ENCODE data around the gene ZNF407.

The ZNF407 gene

DNA sequence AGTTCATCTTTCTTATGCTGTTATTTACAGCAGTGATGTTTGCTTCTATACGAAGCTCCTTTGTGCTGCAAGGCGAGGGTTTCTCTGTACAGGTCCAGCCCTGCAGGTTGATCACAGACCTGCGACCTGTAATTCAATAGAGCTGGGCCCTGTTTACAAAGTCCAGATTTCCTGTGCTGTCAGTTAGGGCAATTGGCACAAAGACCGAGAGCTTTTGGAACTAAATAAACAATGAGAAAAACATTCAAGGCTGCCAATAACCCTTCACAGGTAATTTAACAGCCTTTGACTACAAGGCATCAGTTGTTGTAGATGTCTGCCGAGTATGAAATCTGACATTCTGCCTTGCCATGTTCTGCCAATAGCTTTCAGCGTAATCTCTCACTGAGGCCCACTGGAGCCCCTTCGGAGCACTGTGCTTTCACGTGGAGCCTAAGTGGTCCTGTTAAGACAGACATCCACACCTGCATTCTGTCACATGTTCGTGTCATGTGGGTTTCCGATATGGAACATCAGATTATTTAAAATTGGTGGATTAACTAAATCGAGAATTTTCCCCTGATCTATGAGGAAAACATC, 378.8 kb downstream of the ZNF407 start:
- Histone ChIP-seq H3K36me3 (ENCODE audit: insufficient read depth, insufficient read length, low read length) (no peaks in the 10 kb centered on the region), H3K9me3 (ENCODE audit: insufficient read depth, low read length) (no peaks in the 10 kb centered on the region), H3K4me1 (ENCODE audit: insufficient read depth, insufficient read length) (no peaks in the 10 kb centered on the region), H3K4me3 (ENCODE audit: insufficient read length, low read depth) (no peak overlapping the region), H3K9ac (ENCODE audit: insufficient read length, low read depth) (no peak overlapping the region), H3K27me3 (ENCODE audit: insufficient read depth, insufficient read length) (no peaks in the 10 kb centered on the region)
- no peak for TF ChIP-seq SUZ12 (IDR thresholded peaks at IDR 0.05; ENCODE audit: extremely low read depth, insufficient read depth, insufficient read length)
- no peak for TF ChIP-seq ZNF274 (IDR thresholded peaks at IDR 0.05; ENCODE audit: low read depth, low read length)
- no peak for TF ChIP-seq YY1 (IDR thresholded peaks at IDR 0.05; ENCODE audit: insufficient read depth, insufficient read length)
- DNase-seq (ENCODE audit: low read depth, low spot score) = no peak

DNA sequence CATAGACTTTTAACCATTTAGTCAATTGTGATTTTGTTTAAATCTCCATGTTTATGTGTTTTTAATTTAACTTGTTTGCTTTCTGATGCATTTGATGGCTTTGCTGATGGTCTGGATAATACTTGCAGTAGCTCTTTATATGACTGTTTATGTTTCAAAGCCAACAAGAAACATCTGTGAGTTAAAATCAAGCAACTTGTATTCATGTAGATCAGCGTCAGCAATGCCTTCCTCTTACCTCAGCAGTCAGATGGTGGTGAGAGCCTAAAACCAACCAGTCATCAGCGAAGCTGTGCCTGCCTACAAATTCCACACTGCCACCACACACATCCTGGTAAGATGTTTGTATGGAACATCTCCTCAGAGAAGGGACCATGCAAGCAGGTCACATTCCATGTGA, 379.4 kb downstream of the ZNF407 start:
- TF ChIP-seq SUZ12 (IDR thresholded peaks at IDR 0.05; ENCODE audit: extremely low read depth, insufficient read depth, insufficient read length) (no peak), YY1 (IDR thresholded peaks at IDR 0.05; ENCODE audit: insufficient read depth, insufficient read length) (no peak)
- Histone ChIP-seq H3K27me3 (ENCODE audit: insufficient read depth, insufficient read length) (no peaks in the 10 kb centered on the region), H3K9ac (ENCODE audit: insufficient read length, low read depth) (no peak overlapping the region), H3K36me3 (ENCODE audit: insufficient read depth, insufficient read length, low read length) (no peaks in the 10 kb centered on the region), H3K4me1 (ENCODE audit: insufficient read depth, insufficient read length) (no peaks in the 10 kb centered on the region), H3K4me3 (ENCODE audit: insufficient read length, low read depth) (no peak overlapping the region), H3K9me3 (ENCODE audit: insufficient read depth, low read length) (no peaks in the 10 kb centered on the region)
- no peak for DNase-seq (ENCODE audit: low read depth, low spot score)

DNA sequence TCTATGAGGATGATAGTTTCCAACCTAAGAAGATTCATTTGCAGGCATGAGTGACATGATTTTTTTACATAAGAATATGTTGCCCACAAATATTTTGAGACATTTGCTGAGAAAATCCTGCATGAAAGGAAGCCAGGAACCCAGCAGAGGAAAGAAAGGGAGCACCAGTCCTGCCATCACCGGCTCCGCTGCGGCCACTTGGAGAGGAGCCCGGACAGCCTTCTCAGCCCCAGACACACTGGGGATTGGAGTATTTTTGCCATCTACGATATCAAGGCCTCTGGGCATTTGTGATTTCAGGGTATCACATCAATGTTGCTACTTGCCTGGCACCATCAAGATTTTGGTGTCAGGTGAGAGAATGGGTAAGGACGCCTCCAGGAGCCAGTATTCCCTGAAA, 383.0 kb downstream of the ZNF407 start:
- Histone ChIP-seq H3K9me3 (ENCODE audit: insufficient read depth, low read length) (no peaks in the 10 kb centered on the region), H3K9ac (ENCODE audit: insufficient read length, low read depth) (no peak overlapping the region), H3K4me1 (ENCODE audit: insufficient read depth, insufficient read length) (no peaks in the 10 kb centered on the region), H3K36me3 (ENCODE audit: insufficient read depth, insufficient read length, low read length) (no peaks in the 10 kb centered on the region), H3K4me3 (ENCODE audit: insufficient read length, low read depth) (no peak overlapping the region), H3K27me3 (ENCODE audit: insufficient read depth, insufficient read length) (no peaks in the 10 kb centered on the region)
- DNase-seq (ENCODE audit: low read depth, low spot score) = no peak
- TF ChIP-seq YY1 (IDR thresholded peaks at IDR 0.05; ENCODE audit: insufficient read depth, insufficient read length) = no peak
- TF ChIP-seq SUZ12 (IDR thresholded peaks at IDR 0.05; ENCODE audit: extremely low read depth, insufficient read depth, insufficient read length) = no peak
- no peak for TF ChIP-seq ZNF274 (IDR thresholded peaks at IDR 0.05; ENCODE audit: low read depth, low read length)

DNA sequence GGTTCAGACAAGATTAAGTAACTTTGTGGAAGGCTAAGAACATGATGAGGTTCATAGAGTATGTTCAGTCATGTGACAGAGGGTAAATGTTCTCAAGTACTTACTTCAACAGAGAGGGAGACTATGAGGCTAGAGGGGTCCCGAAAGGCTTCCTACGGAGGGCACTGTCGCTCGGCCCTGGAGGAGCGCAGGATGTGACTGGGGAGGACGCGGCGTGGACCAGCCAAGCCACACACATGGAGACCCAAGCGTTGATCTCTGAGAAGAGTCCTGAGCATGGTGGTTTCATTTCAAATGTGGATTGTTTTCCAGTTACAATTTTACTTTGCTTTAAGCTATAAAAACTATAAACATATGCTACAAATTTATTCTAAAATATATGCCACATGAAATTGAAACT, 383.8 kb downstream of the ZNF407 start:
- DNase-seq (ENCODE audit: low read depth, low spot score) = no peak
- Histone ChIP-seq H3K9me3 (ENCODE audit: insufficient read depth, low read length) (no peaks in the 10 kb centered on the region), H3K4me1 (ENCODE audit: insufficient read depth, insufficient read length) (no peaks in the 10 kb centered on the region), H3K36me3 (ENCODE audit: insufficient read depth, insufficient read length, low read length) (no peaks in the 10 kb centered on the region), H3K27me3 (ENCODE audit: insufficient read depth, insufficient read length) (no peaks in the 10 kb centered on the region), H3K9ac (ENCODE audit: insufficient read length, low read depth) (no peak overlapping the region), H3K4me3 (ENCODE audit: insufficient read length, low read depth) (no peak overlapping the region)
- no peak for TF ChIP-seq ZNF274 (IDR thresholded peaks at IDR 0.05; ENCODE audit: low read depth, low read length)
- no peak for TF ChIP-seq YY1 (IDR thresholded peaks at IDR 0.05; ENCODE audit: insufficient read depth, insufficient read length)
- TF ChIP-seq SUZ12 (IDR thresholded peaks at IDR 0.05; ENCODE audit: extremely low read depth, insufficient read depth, insufficient read length) = no peak

DNA sequence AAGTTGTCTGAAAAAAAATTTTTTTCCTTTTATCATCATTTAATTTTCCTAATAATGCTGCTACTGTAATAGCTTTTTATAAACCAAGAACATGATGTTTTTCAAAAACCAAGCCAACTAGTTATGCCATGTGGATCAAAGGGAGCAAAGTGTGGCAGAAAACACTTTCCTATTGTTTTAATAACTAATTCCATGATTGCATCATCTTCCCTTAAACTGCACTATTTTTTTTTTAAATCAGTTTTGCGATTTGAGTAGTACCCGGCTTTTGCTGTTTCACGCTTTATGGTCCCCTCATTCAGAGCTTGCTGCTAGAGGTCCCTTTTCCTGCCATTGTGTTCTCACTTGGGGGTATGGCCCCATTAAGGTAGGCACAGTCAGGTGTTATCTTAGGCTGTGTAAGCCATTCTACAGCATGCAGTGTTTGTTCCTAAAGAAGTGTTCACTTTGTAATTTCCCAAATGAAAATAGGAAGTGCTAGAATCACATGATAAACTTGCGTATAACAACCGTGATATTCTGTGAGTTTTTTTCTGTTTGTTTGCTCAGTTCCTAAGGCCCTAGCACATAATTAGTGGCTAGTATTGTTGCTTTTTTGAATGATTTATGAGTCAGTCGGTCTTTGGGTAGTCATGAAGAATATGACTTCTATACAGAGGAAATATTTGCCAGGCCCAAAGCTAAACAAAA, 385.4 kb downstream of the ZNF407 start:
- TF ChIP-seq SUZ12 (IDR thresholded peaks at IDR 0.05; ENCODE audit: extremely low read depth, insufficient read depth, insufficient read length) = no peak
- TF ChIP-seq YY1 (IDR thresholded peaks at IDR 0.05; ENCODE audit: insufficient read depth, insufficient read length) = no peak
- TF ChIP-seq ZNF274 (IDR thresholded peaks at IDR 0.05; ENCODE audit: low read depth, low read length) = no peak
- no peak for DNase-seq (ENCODE audit: low read depth, low spot score)

DNA sequence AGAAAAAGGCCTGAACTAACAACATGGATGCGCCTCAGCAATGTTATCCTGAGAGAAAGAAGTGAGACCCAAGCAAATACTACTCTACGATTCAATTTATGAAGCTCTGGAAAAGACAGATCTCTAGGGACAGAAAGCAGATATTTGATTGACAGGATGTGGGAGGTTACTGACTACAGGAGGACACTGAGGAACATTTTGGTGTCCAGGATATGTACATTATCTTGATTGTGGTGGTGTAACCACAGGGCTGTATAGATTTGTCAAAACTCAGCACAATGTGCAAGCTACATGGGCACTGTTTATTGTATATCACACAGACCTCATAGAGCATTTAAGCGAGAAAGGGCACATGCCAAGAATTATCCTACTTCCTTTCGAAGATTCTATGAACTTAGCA, 391.5 kb downstream of the ZNF407 start:
- DNase-seq (ENCODE audit: low read depth, low spot score) = no peak
- Histone ChIP-seq H3K36me3 (ENCODE audit: insufficient read depth, insufficient read length, low read length) (no peaks in the 10 kb centered on the region), H3K27me3 (ENCODE audit: insufficient read depth, insufficient read length) (no peaks in the 10 kb centered on the region), H3K4me1 (ENCODE audit: insufficient read depth, insufficient read length) (no peaks in the 10 kb centered on the region), H3K4me3 (ENCODE audit: insufficient read length, low read depth) (no peak overlapping the region), H3K9me3 (ENCODE audit: insufficient read depth, low read length) (no peaks in the 10 kb centered on the region), H3K9ac (ENCODE audit: insufficient read length, low read depth) (no peak overlapping the region)
- TF ChIP-seq YY1 (IDR thresholded peaks at IDR 0.05; ENCODE audit: insufficient read depth, insufficient read length) (no peak), SUZ12 (IDR thresholded peaks at IDR 0.05; ENCODE audit: extremely low read depth, insufficient read depth, insufficient read length) (no peak), ZNF274 (IDR thresholded peaks at IDR 0.05; ENCODE audit: low read depth, low read length) (no peak)

More for the DNA sequence above, 385.4 kb downstream of the ZNF407 start:
- H3K4me3 ChIP-seq (ENCODE audit: insufficient read length, low read depth) = no peak overlapping the region
- no peaks in the 10 kb centered on the region for H3K36me3 ChIP-seq (ENCODE audit: insufficient read depth, insufficient read length, low read length)
- no peaks in the 10 kb centered on the region for H3K27me3 ChIP-seq (ENCODE audit: insufficient read depth, insufficient read length)
- no peak overlapping the region for H3K9ac ChIP-seq (ENCODE audit: insufficient read length, low read depth)
- H3K9me3 ChIP-seq (ENCODE audit: insufficient read depth, low read length) = no peaks in the 10 kb centered on the region
- H3K4me1 ChIP-seq (ENCODE audit: insufficient read depth, insufficient read length) = no peaks in the 10 kb centered on the region

DNA sequence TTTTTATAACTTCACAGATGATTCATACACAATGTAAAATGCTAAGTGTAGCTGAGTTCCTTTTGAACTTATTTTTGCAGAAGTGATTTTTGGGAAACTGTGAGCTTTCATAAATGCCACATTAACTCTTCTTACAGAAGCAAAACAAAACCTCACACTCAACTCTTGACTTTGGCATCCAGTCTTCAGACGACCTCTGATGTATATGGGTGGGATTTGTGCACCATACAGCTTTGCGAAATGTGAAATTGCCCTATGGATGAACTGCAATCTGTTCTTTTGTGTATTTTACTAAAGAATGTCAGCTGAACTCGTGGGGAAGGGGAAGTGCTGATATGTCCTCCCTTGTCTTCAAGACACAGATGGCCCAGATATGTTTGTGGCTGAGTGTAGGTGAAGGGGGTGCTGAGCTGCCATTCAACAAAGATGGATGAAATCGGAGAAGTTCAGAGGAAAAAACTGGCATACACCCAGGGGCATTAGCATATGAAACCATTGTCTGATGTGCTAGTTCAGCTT, 393.0 kb downstream of the ZNF407 start:
- Histone ChIP-seq H3K9ac (ENCODE audit: insufficient read length, low read depth) (no peak overlapping the region), H3K36me3 (ENCODE audit: insufficient read depth, insufficient read length, low read length) (no peaks in the 10 kb centered on the region), H3K27me3 (ENCODE audit: insufficient read depth, insufficient read length) (no peaks in the 10 kb centered on the region), H3K4me3 (ENCODE audit: insufficient read length, low read depth) (no peak overlapping the region), H3K4me1 (ENCODE audit: insufficient read depth, insufficient read length) (peaks cover 2% of the 10 kb centered on the region), H3K9me3 (ENCODE audit: insufficient read depth, low read length) (no peaks in the 10 kb centered on the region)
- TF ChIP-seq YY1 (IDR thresholded peaks at IDR 0.05; ENCODE audit: insufficient read depth, insufficient read length) (no peak), SUZ12 (IDR thresholded peaks at IDR 0.05; ENCODE audit: extremely low read depth, insufficient read depth, insufficient read length) (no peak), ZNF274 (IDR thresholded peaks at IDR 0.05; ENCODE audit: low read depth, low read length) (no peak)
- DNase-seq (ENCODE audit: low read depth, low spot score) = no peak

Data from NT2/D1 (cell line).